Gastroesophageal sphincter (tissue), 3 donors: Measurements from ENCODE around the gene NPIPA5.

Source experiments
- CTCF ChIP-seq, 4 experiments: fragments of 200-600 bp in 2 of 4; fragments of 450-650 bp in 2 of 4; sonication (generic) in 1 of 4; IDR thresholded peaks; one replicate each; pipeline ENCODE4 v1.5.1; 2017 to 2019; ENCODE audit warnings: antibody characterized with exemption in 4 of 4, mild to moderate bottlenecking in 2 of 4, moderate library complexity in 2 of 4
- POLR2A ChIP-seq, 2 donors: fragments of 450-650 bp; IDR thresholded peaks; one replicate each; pipeline ENCODE4 v1.6.1; 2017; ENCODE audit warnings: antibody characterized with exemption in 2 of 2, mild to moderate bottlenecking in 2 of 2, moderate library complexity in 1 of 2

GRCh38 chr16:15422222-15422621 is 44.1 kb upstream of the NPIPA5 start:
- TF ChIP-seq CTCF (IDR thresholded peaks at IDR 0.05): no peak
- TF ChIP-seq POLR2A (IDR thresholded peaks at IDR 0.05): no peak
